ENCODE data around the gene ABL1.

Gene ABL1

GRCh38 chr9:130854092-130854491 lies 19.0 kb downstream of the ABL1 start:
- in situ Hi-C loops (cut with HindIII; ENCODE audit: low sequenced_read_pairs) = loop anchor here (25.0 kb wide), 1 partner anchor 167 kb away; the partner anchor contains the start of gene EXOSC2
- no peak for DNase-seq (ENCODE audit: low read depth, low spot score)
- TF ChIP-seq CTCF (IDR thresholded peaks at IDR 0.05; ENCODE audit: low read depth, low read length) = no peak
- no peak overlapping the region for H3K4me3 ChIP-seq (ENCODE audit: low read depth, low read length)

- no peak for DNase-seq (ENCODE audit: low read depth, low spot score)
- no peak overlapping the region for H3K4me3 ChIP-seq (ENCODE audit: low read depth, low read length)
- TF ChIP-seq CTCF (IDR thresholded peaks at IDR 0.05; ENCODE audit: low read depth, low read length) = no peak
- in situ Hi-C loops (cut with HindIII; ENCODE audit: low sequenced_read_pairs) = loop anchor here (25.0 kb wide), 1 partner anchor 168 kb away; the partner anchor contains the start of gene EXOSC2
These were observed 19.8 kb downstream of the ABL1 start for GRCh38 chr9:130854835-130855234.

GRCh38 chr9:130856474-130856873 lies 21.4 kb downstream of the ABL1 start:
- in situ Hi-C loops (cut with HindIII; ENCODE audit: low sequenced_read_pairs) = loop anchor here (25.0 kb wide), 1 partner anchor 169 kb away; the partner anchor contains the start of gene EXOSC2
- no peak for TF ChIP-seq CTCF (IDR thresholded peaks at IDR 0.05; ENCODE audit: low read depth, low read length)
- no peak overlapping the region for H3K4me3 ChIP-seq (ENCODE audit: low read depth, low read length)
- DNase-seq (ENCODE audit: low read depth, low spot score) = no peak

- DNase-seq (ENCODE audit: low read depth, low spot score) = peak; percentile 96
These were observed 23.0 kb downstream of the ABL1 start for GRCh38 chr9:130857864-130858738.

GRCh38 chr9:130858739-130859705 lies 24.0 kb downstream of the ABL1 start:
- no peak for TF ChIP-seq CTCF (IDR thresholded peaks at IDR 0.05; ENCODE audit: low read depth, low read length)
- DNase-seq (ENCODE audit: low read depth, low spot score) = no peak
- no peak overlapping the region for H3K4me3 ChIP-seq (ENCODE audit: low read depth, low read length)
- in situ Hi-C loops (cut with HindIII; ENCODE audit: low sequenced_read_pairs) = loop anchor here (25.0 kb wide), 1 partner anchor 172 kb away; the partner anchor contains the start of gene EXOSC2

More at GRCh38 chr9:130857864-130858738, 23.0 kb downstream of the ABL1 start:
- TF ChIP-seq CTCF (IDR thresholded peaks at IDR 0.05; ENCODE audit: low read depth, low read length) = no peak
- no peak overlapping the region for H3K4me3 ChIP-seq (ENCODE audit: low read depth, low read length)
- in situ Hi-C loops (cut with HindIII; ENCODE audit: low sequenced_read_pairs) = loop anchor here (25.0 kb wide), 1 partner anchor 171 kb away; the partner anchor contains the start of gene EXOSC2

Measured in astrocyte of the spinal cord (primary cell).